ENCODE results near the gene OR2L5. TPM values are rescaled to one million over a fixed set of nuclear protein-coding genes. Genes with fewer than 3 reads are reported as not detected.

OR2L5 gene
- total RNA-seq, 1 donor: not detected

DNA sequence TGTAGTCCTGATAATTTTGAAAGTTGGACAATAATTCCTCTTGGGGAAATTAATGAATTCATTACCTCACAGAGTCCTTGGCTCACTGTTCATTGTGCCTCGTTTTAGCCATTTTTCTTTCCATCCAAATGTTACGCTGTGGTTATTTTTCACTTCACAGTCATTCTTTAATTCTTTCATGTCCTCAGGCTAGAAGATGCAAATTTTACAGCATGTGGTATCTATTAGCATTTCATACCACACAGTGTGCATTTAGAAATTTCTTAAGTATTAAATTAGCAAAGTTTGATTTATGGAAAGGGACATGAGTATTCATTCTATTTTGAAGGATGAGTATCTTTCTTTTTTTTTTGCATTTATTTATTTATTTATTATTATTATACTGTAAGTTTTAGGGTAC, 51.6 kb downstream of the OR2L5 start:
- H3K9me3 ChIP-seq (ENCODE audit: low read depth, low read length): no peaks in the 10 kb centered on the region
- H3K4me1 ChIP-seq (ENCODE audit: insufficient read depth, low read length): no peaks in the 10 kb centered on the region
- H3K27me3 ChIP-seq (ENCODE audit: insufficient read depth, low read length): no peaks in the 10 kb centered on the region
- no peak overlapping the region for H3K4me3 ChIP-seq (ENCODE audit: low read length)

DNA sequence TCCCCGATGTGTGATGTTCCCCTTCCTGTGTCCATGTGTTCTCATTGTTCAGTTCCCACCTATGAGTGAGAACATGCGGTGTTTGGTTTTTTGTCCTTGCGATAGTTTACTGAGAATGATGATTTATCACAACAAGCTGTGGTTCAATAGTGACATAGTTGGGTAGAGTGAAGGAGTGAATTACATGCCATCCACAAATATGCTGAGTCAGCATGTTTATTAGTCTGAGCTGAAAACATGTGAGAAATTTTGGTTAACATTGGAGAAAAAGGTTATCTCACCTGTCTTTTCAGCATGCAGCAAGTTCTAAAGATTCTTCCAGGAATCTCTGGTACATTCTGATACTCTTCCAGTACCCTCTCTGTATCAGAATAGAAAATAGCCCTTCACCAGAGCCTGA, 52.1 kb downstream of the OR2L5 start:
- H3K9me3 ChIP-seq (ENCODE audit: low read depth, low read length): no peaks in the 10 kb centered on the region
- no peaks in the 10 kb centered on the region for H3K4me1 ChIP-seq (ENCODE audit: insufficient read depth, low read length)
- no peak overlapping the region for H3K4me3 ChIP-seq (ENCODE audit: low read length)
- H3K27me3 ChIP-seq (ENCODE audit: insufficient read depth, low read length): no peaks in the 10 kb centered on the region

Other genes with a start within 250 kb of the OR2L5 start
- not detected for gene OR14A16, start 189.5 kb upstream of the OR2L5 start, total RNA-seq
- gene OR11L1, start 171.8 kb upstream of the OR2L5 start, total RNA-seq: not detected
- 15.2 TPM for gene TRIM58, start 156.5 kb upstream of the OR2L5 start, total RNA-seq
- gene OR2W3, start 118.1 kb upstream of the OR2L5 start, total RNA-seq: 1.2 TPM
- 0.10 TPM for gene OR2T8, start 93.4 kb upstream of the OR2L5 start, total RNA-seq
- gene OR2AJ1, start 88.8 kb upstream of the OR2L5 start, total RNA-seq: not detected
- 0.31 TPM for gene OR2L8, start 64.8 kb upstream of the OR2L5 start, total RNA-seq
- 0.10 TPM for gene OR2AK2, start 48.4 kb upstream of the OR2L5 start, total RNA-seq
- under 0.01 TPM for gene OR2L2, start 16.4 kb downstream of the OR2L5 start, total RNA-seq
- gene OR2L3, start 33.2 kb downstream of the OR2L5 start, total RNA-seq: not detected
- 0.21 TPM for gene OR2L13, start 81.5 kb downstream of the OR2L5 start, total RNA-seq
- not detected for gene OR2M5, start 131.5 kb downstream of the OR2L5 start, total RNA-seq
- 0.10 TPM for gene OR2M2, start 161.2 kb downstream of the OR2L5 start, total RNA-seq
- not detected for gene OR2M3, start 183.6 kb downstream of the OR2L5 start, total RNA-seq
- not detected for gene OR2M4, start 217.8 kb downstream of the OR2L5 start, total RNA-seq